Measurements from ENCODE around the gene IGSF9. TPM values are rescaled to one million over a fixed set of nuclear protein-coding genes. Genes with fewer than 3 reads are reported as not detected.
A peak's percentile ranks its signal among the peaks of the same experiment; 100 is the strongest.

IGSF9 gene
- total RNA-seq, 1 donor from 2014 or later = 68.2 TPM

GRCh38 chr1:159947942-159948341 is 2.5 kb upstream of the IGSF9 start:
- H3K4me3 Mint-ChIP-seq (ENCODE audit: low read depth) = no peak overlapping the region
- peaks cover 35% of the 10 kb centered on the region for H3K27me3 Mint-ChIP-seq
- H3K9me3 Mint-ChIP-seq (ENCODE audit: low read depth) = no peaks in the 10 kb centered on the region
- TF ChIP-seq, protein P1, sequence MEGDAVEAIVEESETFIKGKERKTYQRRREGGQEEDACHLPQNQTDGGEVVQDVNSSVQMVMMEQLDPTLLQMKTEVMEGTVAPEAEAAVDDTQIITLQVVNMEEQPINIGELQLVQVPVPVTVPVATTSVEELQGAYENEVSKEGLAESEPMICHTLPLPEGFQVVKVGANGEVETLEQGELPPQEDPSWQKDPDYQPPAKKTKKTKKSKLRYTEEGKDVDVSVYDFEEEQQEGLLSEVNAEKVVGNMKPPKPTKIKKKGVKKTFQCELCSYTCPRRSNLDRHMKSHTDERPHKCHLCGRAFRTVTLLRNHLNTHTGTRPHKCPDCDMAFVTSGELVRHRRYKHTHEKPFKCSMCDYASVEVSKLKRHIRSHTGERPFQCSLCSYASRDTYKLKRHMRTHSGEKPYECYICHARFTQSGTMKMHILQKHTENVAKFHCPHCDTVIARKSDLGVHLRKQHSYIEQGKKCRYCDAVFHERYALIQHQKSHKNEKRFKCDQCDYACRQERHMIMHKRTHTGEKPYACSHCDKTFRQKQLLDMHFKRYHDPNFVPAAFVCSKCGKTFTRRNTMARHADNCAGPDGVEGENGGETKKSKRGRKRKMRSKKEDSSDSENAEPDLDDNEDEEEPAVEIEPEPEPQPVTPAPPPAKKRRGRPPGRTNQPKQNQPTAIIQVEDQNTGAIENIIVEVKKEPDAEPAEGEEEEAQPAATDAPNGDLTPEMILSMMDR (IDR thresholded peaks at IDR 0.05; ENCODE audit: unreplicated experiment) = no peak
- no peak overlapping the region for H3K27ac Mint-ChIP-seq
- DNase-seq (ENCODE audit: low spot score, unreplicated experiment) = no peak
- H3K36me3 Mint-ChIP-seq (ENCODE audit: insufficient read depth) = no peaks in the 10 kb centered on the region
- H3K4me1 Mint-ChIP-seq (ENCODE audit: low read depth) = peaks cover 25% of the 10 kb centered on the region

DNA sequence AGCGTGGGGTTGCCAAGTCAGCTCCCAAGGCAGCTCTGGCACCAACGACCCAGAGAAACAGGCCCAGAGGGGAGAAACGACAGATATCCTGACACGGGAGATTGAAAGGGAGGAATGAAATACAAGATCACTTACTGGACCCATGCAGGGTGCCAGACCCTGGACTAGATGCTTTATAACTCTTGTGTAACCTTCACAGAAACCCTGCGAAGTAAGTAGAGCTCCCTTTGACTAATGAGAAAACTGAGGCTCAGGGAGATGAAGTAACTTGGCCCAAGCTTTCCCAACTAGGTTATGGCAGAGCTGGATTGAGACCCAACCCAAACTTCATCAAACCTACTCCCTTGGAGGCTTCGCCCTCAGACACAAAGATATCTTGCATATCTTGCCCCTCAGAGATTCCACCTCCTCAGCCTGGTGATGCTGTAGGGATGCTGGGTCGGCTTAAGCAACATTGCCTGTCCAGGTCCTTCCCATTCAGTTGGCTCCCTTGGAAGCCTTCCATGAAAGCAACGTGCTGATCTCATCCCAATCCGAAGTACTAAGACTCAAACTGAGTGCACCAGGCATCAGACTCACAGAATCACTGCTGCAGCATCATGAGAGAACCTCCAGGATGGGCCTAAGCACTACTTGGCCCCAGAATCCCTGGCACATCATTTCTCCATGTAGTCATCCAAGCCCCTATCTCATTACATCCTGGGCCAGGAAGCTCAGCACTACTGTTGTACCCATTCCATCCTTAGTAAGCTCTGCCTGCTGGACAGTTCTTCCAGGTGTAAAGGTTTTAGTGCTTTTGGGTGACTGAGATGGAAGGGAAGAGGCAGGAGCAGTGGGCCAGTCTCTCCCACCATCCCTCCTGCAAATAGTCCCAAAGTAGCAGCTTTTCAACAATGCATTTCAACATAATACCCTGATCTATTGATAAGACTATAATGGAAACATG is 1.1 kb upstream of the IGSF9 start:
- H3K27ac Mint-ChIP-seq = no peak overlapping the region
- peaks cover 35% of the 10 kb centered on the region for H3K4me1 Mint-ChIP-seq (ENCODE audit: low read depth)
- peaks cover 2% of the 10 kb centered on the region for H3K36me3 Mint-ChIP-seq (ENCODE audit: insufficient read depth)
- no peaks in the 10 kb centered on the region for H3K9me3 Mint-ChIP-seq (ENCODE audit: low read depth)
- H3K27me3 Mint-ChIP-seq = peaks cover 24% of the 10 kb centered on the region
- TF ChIP-seq, protein P1 (IDR thresholded peaks at IDR 0.05; ENCODE audit: unreplicated experiment) = no peak
- no peak for DNase-seq (ENCODE audit: low spot score, unreplicated experiment)
- peak overlapping the region; percentile 90 for H3K4me3 Mint-ChIP-seq (ENCODE audit: low read depth)

GRCh38 chr1:159944623-159945455 is 574 bp downstream of the IGSF9 start:
- Mint-ChIP-seq H3K9me3 (ENCODE audit: low read depth) (no peaks in the 10 kb centered on the region), H3K36me3 (ENCODE audit: insufficient read depth) (peaks cover 2% of the 10 kb centered on the region), H3K27ac (peak overlapping the region; percentile 88), H3K4me3 (ENCODE audit: low read depth) (peak overlapping the region; percentile 90), H3K4me1 (ENCODE audit: low read depth) (peaks cover 45% of the 10 kb centered on the region), H3K27me3 (peaks cover 13% of the 10 kb centered on the region)
- DNase-seq (ENCODE audit: low spot score, unreplicated experiment) = no peak
- TF ChIP-seq, protein P1 (IDR thresholded peaks at IDR 0.05; ENCODE audit: unreplicated experiment) = no peak

DNA sequence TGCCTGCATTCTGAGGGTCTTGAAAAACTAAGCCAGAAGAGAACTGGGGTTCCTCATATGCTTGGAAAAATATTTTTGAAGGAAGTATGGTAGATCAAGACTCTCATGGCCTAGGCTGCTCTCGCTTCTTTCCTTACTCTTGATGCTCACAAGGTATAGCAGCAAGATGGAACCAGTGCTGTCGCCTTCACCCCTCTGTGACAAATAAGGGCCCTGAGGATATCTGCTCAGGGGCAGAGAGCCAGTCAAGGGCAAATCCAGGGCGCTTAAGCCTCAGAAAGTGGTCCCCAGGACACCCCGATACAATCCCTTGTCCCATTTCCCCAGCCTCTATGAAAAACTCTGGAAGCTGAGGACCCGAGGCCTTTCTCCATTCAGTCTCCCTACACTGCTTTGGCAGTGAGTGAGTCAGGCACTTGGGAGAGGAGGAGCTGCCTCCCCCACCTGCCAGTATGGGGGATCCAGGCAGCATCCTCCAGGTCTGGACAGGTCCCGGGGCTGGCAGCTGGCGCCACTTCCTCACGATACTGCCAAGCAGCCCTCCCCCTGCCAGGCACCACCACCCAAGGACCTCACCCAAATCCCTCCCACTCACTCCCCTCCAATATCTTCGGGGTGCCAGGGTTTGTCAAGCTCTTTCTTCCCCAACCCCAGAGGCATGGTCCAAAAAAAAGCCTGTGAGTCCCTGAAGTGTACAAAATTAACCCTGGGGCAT is 1.3 kb downstream of the IGSF9 start:
- Mint-ChIP-seq H3K4me1 (ENCODE audit: low read depth) (peaks cover 48% of the 10 kb centered on the region), H3K27ac (no peak overlapping the region), H3K9me3 (ENCODE audit: low read depth) (no peaks in the 10 kb centered on the region), H3K27me3 (peaks cover 8% of the 10 kb centered on the region), H3K4me3 (ENCODE audit: low read depth) (peak overlapping the region; percentile 90), H3K36me3 (ENCODE audit: insufficient read depth) (peaks cover 6% of the 10 kb centered on the region)
- TF ChIP-seq, protein P1 (IDR thresholded peaks at IDR 0.05; ENCODE audit: unreplicated experiment) = no peak
- DNase-seq (ENCODE audit: low spot score, unreplicated experiment) = no peak

- Mint-ChIP-seq H3K9me3 (ENCODE audit: low read depth) (no peaks in the 10 kb centered on the region), H3K27ac (no peak overlapping the region), H3K36me3 (ENCODE audit: insufficient read depth) (peaks cover 14% of the 10 kb centered on the region), H3K27me3 (peaks cover 3% of the 10 kb centered on the region), H3K4me3 (ENCODE audit: low read depth) (no peak overlapping the region), H3K4me1 (ENCODE audit: low read depth) (peaks cover 52% of the 10 kb centered on the region)
- DNase-seq (ENCODE audit: low spot score, unreplicated experiment) = no peak
- TF ChIP-seq, protein P1 (IDR thresholded peaks at IDR 0.05; ENCODE audit: unreplicated experiment) = no peak
Measured at GRCh38 chr1:159943278-159943640, 2.2 kb downstream of the IGSF9 start.
